MM.1S (cell line): Measurements from ENCODE around the gene BMP8B.

ENCODE experiments used
- EZH2 ChIP-seq: fragments of 300-600 bp; sonication (generic); optimal IDR thresholded peaks from 2 replicates; pipeline ENCODE3; 2017; ENCODE audit warnings: low read depth, mild to moderate bottlenecking, antibody characterized with exemption, low read length, mixed read lengths
- EZH2phosphoT487 ChIP-seq: fragments of 300-600 bp; sonication (generic); IDR thresholded peaks from 2 replicates; pipeline ENCODE4 v1.6.1; 2018; ENCODE audit warnings: antibody characterized with exemption, low read length
- TF ChIP-seq, protein P1 (sequence below): fragments of 300-600 bp; sonication (generic); IDR thresholded peaks from 2 replicates; pipeline ENCODE4 v1.5.1; 2016; ENCODE audit warnings: antibody characterized with exemption, low read length, mixed read lengths

DNA sequence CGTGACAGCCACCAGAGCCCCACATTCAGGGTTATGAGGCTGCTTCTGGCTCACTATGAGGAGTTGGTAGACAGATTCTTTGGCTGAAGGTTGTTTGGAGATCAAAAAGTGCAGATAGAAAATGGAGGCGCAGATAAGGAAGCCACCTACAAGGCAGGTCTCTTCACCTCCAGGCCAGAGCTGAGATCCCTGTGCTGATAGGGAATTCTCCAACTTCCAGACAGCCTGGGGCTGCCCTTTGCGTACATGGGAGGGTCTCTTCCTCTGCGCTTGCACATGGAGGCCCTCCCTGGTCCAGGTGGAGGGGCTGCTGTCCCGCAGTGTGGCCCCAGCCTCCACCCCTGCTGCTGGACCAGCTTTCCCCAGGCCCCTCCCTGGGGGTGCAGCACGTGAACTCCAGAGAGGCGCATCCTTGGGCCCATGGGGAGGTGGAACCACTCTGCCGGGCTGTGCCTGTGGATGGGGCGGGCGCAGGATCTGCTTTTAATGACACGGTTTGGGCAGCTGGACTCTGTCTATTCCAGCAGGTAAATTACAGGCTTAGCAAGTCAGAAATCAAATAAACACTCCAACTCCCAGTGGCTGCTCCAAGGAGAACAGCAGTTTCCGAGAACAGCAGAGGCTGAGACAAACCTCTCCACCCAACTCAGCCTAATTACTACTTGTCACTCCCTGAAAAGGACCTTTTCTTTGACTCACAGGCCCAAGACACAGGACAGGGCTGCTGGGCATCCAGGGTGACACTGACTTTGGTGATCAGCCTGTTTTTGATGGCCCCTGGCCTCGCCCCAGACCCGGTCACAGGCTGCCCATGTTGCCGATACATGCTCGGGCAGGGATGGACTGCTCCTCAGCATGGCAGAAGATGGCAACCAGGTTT, 29.9 kb downstream of the BMP8B start:
- TF ChIP-seq, protein P1, sequence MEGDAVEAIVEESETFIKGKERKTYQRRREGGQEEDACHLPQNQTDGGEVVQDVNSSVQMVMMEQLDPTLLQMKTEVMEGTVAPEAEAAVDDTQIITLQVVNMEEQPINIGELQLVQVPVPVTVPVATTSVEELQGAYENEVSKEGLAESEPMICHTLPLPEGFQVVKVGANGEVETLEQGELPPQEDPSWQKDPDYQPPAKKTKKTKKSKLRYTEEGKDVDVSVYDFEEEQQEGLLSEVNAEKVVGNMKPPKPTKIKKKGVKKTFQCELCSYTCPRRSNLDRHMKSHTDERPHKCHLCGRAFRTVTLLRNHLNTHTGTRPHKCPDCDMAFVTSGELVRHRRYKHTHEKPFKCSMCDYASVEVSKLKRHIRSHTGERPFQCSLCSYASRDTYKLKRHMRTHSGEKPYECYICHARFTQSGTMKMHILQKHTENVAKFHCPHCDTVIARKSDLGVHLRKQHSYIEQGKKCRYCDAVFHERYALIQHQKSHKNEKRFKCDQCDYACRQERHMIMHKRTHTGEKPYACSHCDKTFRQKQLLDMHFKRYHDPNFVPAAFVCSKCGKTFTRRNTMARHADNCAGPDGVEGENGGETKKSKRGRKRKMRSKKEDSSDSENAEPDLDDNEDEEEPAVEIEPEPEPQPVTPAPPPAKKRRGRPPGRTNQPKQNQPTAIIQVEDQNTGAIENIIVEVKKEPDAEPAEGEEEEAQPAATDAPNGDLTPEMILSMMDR = no peak
- TF ChIP-seq EZH2 (no peak), EZH2phosphoT487 (no peak)
